Stimulated activated naive CD8-positive, alpha-beta T cell treated with anti-CD3 and anti-CD28 coated beads, Interleukin-15, Interleukin-2, amounts not matched to agents 100 ng/mL and 50 ng/mL, for 24 hours (primary cell): Measurements from ENCODE around the gene EYS.

Experiments
- H3K27ac Mint-ChIP-seq: one replicate; pipeline ENCODE4 v1.8.0; 2021; ENCODE audit warnings: mild to moderate bottlenecking, mixed read lengths
- H3K27me3 Mint-ChIP-seq: one replicate; pipeline ENCODE4 v1.8.0; 2021; ENCODE audit warnings: mixed read lengths
- H3K36me3 Mint-ChIP-seq: one replicate; pipeline ENCODE4 v1.8.0; 2021; ENCODE audit warnings: low read depth, mixed read lengths
- H3K4me1 Mint-ChIP-seq: one replicate; pipeline ENCODE4 v1.8.0; 2021; ENCODE audit warnings: low read depth, mixed read lengths
- H3K4me3 Mint-ChIP-seq: one replicate; pipeline ENCODE4 v1.8.0; 2021; ENCODE audit warnings: mild to moderate bottlenecking, mixed read lengths
- H3K9me3 Mint-ChIP-seq: one replicate; pipeline ENCODE4 v1.8.0; 2021; ENCODE audit warnings: mixed read lengths

The EYS gene

DNA sequence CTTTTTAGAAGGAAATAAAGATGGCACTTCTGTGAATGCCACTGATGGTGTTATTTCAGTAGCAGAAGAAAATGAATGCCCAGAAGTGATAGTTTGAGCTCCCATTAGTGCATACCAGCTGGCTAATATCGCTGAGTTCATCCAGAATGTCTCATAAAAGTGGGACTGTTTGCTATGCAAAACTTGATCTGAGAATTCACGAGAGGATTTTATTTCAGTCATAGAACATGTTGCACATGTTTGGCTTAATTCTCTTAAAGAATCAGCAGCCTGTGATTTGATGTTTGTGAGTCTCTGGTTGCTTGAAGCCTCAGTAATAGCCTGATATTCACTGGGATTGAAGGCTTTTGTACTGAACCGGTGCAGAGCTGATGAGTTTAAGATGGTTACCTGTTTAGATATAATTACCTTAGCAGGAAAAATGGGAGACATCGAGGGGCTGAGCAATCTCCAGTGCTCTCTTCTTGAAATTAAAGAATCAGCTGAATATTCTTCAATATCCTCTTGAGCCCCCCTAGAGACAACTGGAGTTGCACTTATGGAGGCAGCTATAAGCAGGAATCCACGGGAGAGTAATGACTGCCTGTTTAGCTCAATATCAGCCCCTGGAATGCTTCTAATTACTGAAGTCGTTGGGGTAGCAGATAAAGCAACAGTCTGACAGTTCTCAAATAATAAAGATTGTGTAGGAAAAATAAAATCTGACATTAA is 1115.9 kb downstream of the EYS start:
- Mint-ChIP-seq H3K27me3 (no peaks in the 10 kb centered on the region), H3K9me3 (peaks cover 17% of the 10 kb centered on the region), H3K4me3 (no peak overlapping the region), H3K4me1 (no peaks in the 10 kb centered on the region), H3K27ac (no peak overlapping the region), H3K36me3 (no peaks in the 10 kb centered on the region)

DNA sequence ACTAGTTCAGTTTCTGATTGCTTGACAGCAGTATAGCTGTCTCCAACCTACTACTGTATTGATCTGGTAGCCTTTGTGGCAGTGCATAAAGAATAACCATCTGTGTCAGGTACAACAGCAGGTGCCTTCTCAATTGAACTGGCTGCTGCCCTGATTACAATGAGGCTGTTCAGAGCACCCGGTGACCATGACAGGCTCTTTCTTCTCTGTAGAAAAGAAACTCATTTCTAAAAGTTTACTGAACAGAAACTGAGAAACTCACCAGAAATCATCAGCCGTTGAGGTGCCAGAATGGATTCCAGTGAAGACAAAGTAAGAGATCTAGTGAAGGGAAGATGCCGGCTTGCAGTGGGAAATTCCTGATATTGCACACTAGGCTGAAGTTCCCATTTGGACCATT is 1117.1 kb downstream of the EYS start:
- Mint-ChIP-seq H3K4me3 (no peak overlapping the region), H3K4me1 (no peaks in the 10 kb centered on the region), H3K36me3 (no peaks in the 10 kb centered on the region), H3K9me3 (peaks cover 5% of the 10 kb centered on the region), H3K27ac (no peak overlapping the region), H3K27me3 (no peaks in the 10 kb centered on the region)

DNA sequence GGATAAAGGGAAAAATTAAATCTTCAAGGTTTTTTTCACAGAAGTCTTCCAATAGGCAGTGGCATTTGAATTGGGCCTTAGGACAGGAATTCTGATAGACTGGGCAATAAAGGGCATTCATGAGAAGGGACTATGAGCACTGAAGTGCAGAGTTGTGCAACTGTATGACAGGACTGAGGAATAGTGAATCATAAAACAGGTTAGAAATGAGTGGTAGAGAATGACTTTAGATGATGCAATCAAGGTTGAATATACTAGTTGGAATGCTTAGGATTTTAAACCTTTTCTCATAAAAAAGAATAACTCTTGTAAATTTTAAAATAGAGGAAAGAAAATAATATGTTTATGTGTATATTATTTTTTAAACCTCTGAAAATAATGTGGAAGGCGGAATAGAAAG is 1126.7 kb downstream of the EYS start:
- H3K4me1 Mint-ChIP-seq, result no peaks in the 10 kb centered on the region
- no peak overlapping the region for H3K4me3 Mint-ChIP-seq
- no peaks in the 10 kb centered on the region for H3K27me3 Mint-ChIP-seq
- peaks cover 7% of the 10 kb centered on the region for H3K9me3 Mint-ChIP-seq
- H3K36me3 Mint-ChIP-seq, result no peaks in the 10 kb centered on the region
- H3K27ac Mint-ChIP-seq, result no peak overlapping the region

DNA sequence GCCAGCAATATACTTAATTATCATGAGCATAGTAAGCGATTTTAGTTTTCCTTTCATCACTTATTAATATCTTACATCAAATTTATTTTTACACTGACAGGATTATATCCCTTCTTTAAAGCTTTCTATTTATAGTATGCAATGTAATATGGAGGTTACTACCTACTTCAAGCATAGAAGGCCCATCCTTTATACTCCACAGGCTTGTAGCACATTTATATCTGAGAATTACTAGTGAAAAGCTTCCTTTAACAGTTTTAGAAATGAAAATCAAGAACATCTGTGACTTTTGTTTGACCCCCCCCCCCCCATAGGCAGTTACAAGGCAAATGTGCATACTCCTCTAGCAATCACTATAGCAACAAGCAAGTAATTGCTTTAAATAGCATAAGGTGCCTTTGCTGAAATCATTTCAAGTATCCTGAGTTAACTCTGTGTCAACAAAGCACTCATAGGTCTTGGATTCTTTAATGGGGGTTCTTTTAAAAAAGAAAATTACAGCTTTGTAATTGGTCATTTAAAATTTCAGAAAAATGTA is 1153.7 kb downstream of the EYS start:
- no peak overlapping the region for H3K27ac Mint-ChIP-seq
- no peaks in the 10 kb centered on the region for H3K4me1 Mint-ChIP-seq
- no peak overlapping the region for H3K4me3 Mint-ChIP-seq
- H3K9me3 Mint-ChIP-seq, result peaks cover 5% of the 10 kb centered on the region
- no peaks in the 10 kb centered on the region for H3K27me3 Mint-ChIP-seq
- H3K36me3 Mint-ChIP-seq, result no peaks in the 10 kb centered on the region

DNA sequence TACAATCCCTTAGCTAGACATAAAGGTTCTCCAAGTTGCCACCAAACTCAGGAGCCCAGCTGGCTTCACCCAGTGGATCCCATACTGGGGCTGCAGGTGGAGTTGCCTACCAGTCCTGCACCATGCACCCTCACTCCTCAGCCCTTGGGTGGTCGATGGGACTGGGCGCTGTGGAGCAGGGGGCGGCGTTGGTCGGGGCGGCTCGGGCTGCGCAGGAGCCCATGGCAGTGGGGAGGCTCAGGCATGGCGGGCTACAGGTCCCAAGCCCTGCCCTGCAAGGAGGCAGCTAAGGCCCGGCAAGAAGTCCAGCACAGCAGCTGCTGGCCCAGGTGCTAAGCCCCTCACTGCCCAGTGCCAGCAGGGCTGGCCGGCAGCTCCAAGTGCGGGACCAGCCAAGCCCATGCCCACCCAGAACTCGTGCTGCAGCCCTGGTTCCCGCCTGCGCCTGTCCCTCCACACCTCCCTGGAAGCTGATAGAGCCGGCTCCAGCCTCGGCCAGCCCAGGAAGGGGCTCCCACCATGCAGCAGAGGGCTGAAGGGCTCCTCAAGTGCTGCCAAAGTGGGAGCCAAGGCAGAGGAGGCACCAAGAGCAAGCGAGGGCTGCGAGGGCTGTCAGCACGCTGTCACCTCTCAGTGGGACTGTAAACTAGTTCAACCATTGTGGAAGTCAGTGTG is 1159.3 kb downstream of the EYS start:
- H3K27ac Mint-ChIP-seq, result no peak overlapping the region
- no peak overlapping the region for H3K4me3 Mint-ChIP-seq
- no peaks in the 10 kb centered on the region for H3K36me3 Mint-ChIP-seq
- H3K27me3 Mint-ChIP-seq, result no peaks in the 10 kb centered on the region
- no peaks in the 10 kb centered on the region for H3K4me1 Mint-ChIP-seq
- peaks cover 11% of the 10 kb centered on the region for H3K9me3 Mint-ChIP-seq

DNA sequence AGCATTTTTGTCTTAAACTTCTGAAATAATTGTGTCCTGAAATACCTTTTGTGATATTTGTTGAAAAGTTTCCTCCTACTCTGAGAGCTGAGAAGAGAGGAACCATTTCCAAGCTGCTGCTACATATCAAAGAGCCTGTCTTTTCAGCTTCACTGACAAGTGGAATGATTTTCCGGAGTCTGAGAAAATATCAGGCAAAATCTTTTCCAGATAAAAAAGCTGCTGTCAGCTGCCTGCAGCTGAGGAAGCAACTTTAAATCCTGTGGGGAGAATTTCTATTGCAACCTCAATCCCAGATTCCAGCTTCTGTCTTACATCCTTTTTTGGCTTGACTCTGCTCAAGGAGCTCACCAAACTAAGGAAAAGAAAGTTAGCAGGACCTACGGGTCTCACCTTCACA is 1167.1 kb downstream of the EYS start:
- H3K4me3 Mint-ChIP-seq, result no peak overlapping the region
- no peak overlapping the region for H3K27ac Mint-ChIP-seq
- H3K27me3 Mint-ChIP-seq, result no peaks in the 10 kb centered on the region
- H3K36me3 Mint-ChIP-seq, result no peaks in the 10 kb centered on the region
- peaks cover 13% of the 10 kb centered on the region for H3K9me3 Mint-ChIP-seq
- no peaks in the 10 kb centered on the region for H3K4me1 Mint-ChIP-seq

DNA sequence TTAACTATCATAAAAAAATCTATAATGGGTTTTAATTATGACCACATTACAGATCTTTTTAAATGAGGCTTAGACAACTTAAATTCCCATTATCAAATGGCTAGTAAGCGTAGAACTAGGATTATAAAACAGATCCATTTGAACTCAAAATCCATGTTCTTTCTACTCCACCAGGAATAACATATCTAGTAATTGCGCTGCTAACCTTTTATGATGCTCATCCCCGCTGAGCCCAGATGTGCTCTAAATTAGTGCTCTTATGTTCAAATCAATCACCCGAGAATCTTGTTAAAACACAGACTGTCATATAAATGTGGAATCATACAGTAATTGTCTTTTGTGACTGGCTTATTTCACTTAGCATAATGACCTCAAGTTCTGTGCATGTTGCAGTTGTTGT is 1168.3 kb downstream of the EYS start:
- H3K4me3 Mint-ChIP-seq, result no peak overlapping the region
- no peaks in the 10 kb centered on the region for H3K4me1 Mint-ChIP-seq
- H3K27me3 Mint-ChIP-seq, result no peaks in the 10 kb centered on the region
- peaks cover 8% of the 10 kb centered on the region for H3K9me3 Mint-ChIP-seq
- no peak overlapping the region for H3K27ac Mint-ChIP-seq
- H3K36me3 Mint-ChIP-seq, result no peaks in the 10 kb centered on the region

DNA sequence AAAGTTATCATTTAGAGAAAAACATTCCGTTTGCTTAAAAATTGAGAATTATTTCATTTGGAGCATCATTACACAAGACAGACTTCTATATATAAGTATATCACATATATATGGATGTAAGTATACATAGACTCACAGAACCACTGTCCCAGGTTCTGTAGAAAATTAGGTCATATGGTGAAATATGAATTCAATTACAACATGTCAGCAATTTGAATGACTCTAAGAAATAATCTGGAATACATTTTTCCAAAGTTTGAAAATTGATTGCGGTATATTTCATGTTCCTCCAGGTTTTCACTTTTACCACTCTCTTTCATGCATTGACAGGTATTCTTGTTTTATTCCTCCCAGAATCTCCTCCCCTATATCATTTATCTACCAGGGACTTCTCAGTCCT is 1179.1 kb downstream of the EYS start:
- no peak overlapping the region for H3K4me3 Mint-ChIP-seq
- peaks cover 8% of the 10 kb centered on the region for H3K9me3 Mint-ChIP-seq
- H3K27ac Mint-ChIP-seq, result no peak overlapping the region
- no peaks in the 10 kb centered on the region for H3K36me3 Mint-ChIP-seq
- H3K27me3 Mint-ChIP-seq, result no peaks in the 10 kb centered on the region
- H3K4me1 Mint-ChIP-seq, result no peaks in the 10 kb centered on the region

DNA sequence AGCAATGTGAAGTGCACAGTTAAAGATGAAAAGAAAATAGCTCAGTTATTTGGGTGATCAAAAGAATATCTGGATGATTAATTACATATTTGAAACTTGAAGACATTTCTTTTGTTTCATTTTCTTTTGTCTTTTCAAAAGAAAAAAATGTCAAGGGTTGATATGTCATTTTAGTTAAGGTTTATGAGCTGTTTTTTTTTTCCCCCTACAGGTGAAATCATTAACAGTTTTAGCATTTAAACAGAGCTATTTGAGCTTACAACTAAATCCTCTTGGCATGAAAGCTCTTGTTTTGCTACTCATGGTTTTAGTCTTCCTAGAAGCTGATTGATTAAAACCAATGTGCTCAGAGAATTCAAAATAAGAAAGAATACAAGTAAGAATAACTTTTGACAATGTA is 1184.2 kb downstream of the EYS start:
- H3K27ac Mint-ChIP-seq, result no peak overlapping the region
- no peak overlapping the region for H3K4me3 Mint-ChIP-seq
- no peaks in the 10 kb centered on the region for H3K27me3 Mint-ChIP-seq
- no peaks in the 10 kb centered on the region for H3K36me3 Mint-ChIP-seq
- H3K4me1 Mint-ChIP-seq, result no peaks in the 10 kb centered on the region
- H3K9me3 Mint-ChIP-seq, result peaks cover 4% of the 10 kb centered on the region

DNA sequence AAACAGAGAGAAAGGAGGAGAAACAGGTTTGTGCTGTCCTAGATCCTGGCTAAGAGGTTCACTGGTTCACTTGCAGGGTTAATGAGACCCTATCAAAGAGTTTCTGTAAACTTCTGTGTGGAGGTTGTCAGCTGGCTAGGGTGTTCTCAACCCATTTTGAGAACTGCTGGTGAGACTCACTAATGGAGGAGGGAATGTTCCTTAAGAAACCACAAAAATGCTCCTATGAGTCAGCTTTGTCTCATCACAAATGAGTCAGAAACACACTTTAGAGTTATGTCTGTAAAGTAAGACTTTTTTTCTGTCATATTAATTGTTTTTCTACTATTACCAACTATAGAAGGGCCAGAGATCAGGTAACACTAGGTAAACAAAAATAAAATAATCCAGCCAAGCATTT is 1187.0 kb downstream of the EYS start:
- no peak overlapping the region for H3K27ac Mint-ChIP-seq
- no peaks in the 10 kb centered on the region for H3K36me3 Mint-ChIP-seq
- no peaks in the 10 kb centered on the region for H3K27me3 Mint-ChIP-seq
- no peaks in the 10 kb centered on the region for H3K4me1 Mint-ChIP-seq
- no peak overlapping the region for H3K4me3 Mint-ChIP-seq
- peaks cover 7% of the 10 kb centered on the region for H3K9me3 Mint-ChIP-seq

DNA sequence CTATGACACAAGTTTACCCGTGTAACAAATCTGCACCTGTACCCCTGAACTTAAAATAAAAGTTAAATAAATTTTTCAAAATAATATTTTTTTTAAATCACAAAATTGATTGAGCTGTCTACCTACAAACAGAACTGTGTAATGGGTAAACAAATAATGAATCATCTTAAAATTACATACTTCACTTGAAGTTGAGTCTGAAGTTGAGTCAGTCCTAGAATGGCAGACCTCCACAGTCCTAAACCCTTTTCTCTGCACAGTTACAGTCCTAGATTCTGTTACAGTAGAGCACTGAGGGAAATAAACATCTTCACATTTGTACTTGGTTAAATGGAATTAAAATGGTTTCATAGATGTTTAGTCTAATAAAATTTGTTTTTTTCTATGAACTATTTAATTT is 1190.6 kb downstream of the EYS start:
- Mint-ChIP-seq H3K9me3 (peaks cover 13% of the 10 kb centered on the region), H3K4me3 (no peak overlapping the region), H3K36me3 (no peaks in the 10 kb centered on the region), H3K27me3 (no peaks in the 10 kb centered on the region), H3K4me1 (no peaks in the 10 kb centered on the region), H3K27ac (no peak overlapping the region)

DNA sequence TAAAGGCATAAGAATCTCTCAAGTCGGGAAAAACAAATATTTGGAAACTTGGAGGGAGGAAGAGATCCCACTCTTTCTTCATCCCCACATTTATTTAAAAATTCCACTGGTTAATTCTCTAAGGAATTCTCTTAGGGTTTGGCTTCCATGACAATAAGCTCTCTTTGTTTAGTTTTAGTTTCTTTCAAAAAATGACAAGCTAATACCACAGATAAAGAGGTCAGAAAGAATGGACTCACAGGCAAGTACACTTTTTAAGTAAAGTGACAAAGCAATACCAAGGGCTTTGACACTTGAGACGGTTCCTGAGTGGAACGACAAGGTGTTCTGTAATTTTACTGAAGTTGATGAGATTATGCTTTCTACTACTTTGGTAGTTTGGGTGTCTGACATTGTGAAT is 1199.4 kb downstream of the EYS start:
- Mint-ChIP-seq H3K4me3 (no peak overlapping the region), H3K27ac (no peak overlapping the region)

DNA sequence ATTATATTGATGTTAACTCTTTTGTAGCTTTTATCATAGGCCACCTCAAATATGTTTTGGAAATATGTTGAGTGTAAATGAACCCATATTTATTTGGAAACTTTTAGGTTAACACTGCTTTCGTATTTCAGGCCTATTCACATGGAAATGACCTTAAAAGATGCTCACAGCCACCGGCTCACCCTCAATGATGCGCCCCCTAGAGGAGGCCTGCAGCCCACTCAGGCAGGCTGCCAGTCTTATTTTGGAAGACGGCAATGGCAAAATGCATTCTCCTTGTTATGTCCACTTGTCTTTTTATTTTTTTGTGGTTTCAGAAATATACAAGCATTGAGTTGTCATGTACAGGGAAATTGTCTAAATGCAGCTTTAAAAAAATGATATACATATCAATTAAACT is 1201.7 kb downstream of the EYS start:
- Mint-ChIP-seq H3K4me1 (no peaks in the 10 kb centered on the region), H3K4me3 (no peak overlapping the region), H3K36me3 (no peaks in the 10 kb centered on the region), H3K9me3 (peaks cover 7% of the 10 kb centered on the region), H3K27me3 (no peaks in the 10 kb centered on the region), H3K27ac (no peak overlapping the region)

More for the DNA sequence above, 1199.4 kb downstream of the EYS start:
- Mint-ChIP-seq H3K4me1 (no peaks in the 10 kb centered on the region), H3K27me3 (no peaks in the 10 kb centered on the region), H3K9me3 (peaks cover 16% of the 10 kb centered on the region), H3K36me3 (no peaks in the 10 kb centered on the region)

DNA sequence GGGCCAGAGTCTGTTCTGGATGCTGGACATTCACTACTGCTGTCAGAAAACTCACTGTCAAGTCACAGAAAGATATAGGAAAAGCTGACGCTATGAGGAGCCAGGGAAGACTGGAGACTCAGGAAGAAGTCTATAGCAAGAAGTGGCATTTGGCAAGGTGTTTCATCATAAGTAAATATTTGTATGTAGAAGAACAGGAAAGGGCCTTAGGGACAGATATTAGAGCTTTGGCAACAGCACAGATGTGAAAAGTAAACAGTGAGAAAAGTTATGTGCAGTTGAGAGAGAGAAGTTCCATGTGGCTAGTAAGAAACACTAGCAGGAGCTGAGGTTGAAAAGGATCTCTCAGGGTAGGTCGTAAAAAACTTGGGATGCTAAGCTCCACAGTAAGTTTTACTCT is 1202.5 kb downstream of the EYS start:
- Mint-ChIP-seq H3K36me3 (no peaks in the 10 kb centered on the region), H3K27me3 (no peaks in the 10 kb centered on the region), H3K27ac (no peak overlapping the region), H3K4me1 (no peaks in the 10 kb centered on the region), H3K9me3 (peaks cover 7% of the 10 kb centered on the region), H3K4me3 (no peak overlapping the region)

DNA sequence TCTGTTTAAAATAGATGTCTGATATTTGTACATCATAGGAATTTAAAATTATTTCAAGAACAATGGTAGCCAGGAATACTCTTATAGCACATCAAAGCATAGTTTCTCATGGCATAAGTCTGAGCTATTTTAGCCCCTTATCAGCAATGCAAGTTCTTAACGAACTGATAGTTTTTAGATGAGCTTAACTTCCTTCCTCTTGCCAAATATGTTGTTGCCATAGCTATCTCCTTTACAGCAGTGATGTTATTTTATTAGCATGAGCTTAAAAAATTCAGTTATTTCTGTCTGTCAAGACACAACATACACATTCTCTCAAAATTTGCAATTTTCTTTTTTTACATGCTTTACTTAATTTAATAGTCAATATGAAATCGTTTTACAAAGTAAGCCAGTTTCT is 1204.2 kb downstream of the EYS start:
- Mint-ChIP-seq H3K4me1 (no peaks in the 10 kb centered on the region), H3K9me3 (peaks cover 11% of the 10 kb centered on the region), H3K4me3 (no peak overlapping the region), H3K27ac (no peak overlapping the region), H3K36me3 (no peaks in the 10 kb centered on the region), H3K27me3 (no peaks in the 10 kb centered on the region)

DNA sequence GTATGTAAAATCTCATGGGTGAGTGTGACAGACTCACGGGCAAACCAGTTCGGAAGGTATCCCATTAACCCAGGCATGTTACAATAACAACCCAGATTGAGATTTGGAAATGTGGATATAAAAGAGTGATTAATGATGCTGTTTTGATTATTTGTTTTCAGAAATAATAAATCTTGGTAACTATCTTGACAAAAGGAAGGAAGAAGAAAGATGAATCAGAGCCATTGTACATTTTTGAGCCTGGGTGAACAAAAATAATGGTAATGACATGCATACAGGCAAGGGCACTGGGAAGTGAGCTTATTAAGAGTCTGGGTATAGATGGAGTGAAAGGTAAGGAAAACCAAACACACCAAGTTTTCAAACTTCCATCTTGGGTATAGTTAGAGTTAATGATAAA is 1209.4 kb downstream of the EYS start:
- Mint-ChIP-seq H3K4me1 (no peaks in the 10 kb centered on the region), H3K27me3 (no peaks in the 10 kb centered on the region), H3K9me3 (peaks cover 10% of the 10 kb centered on the region), H3K27ac (no peak overlapping the region), H3K36me3 (no peaks in the 10 kb centered on the region), H3K4me3 (no peak overlapping the region)
